HG02678 (cell line): ENCODE measurements around the gene HOXA5.

Source experiments
- ATAC-seq: cut with Tn5 transposase; IDR thresholded peaks from one replicate; pipeline ENCODE4 v1.9.1; 2021; ENCODE audit warnings: mild to moderate bottlenecking, moderate library complexity; ENCODE audit not compliant: unreplicated experiment

Gene HOXA5

DNA sequence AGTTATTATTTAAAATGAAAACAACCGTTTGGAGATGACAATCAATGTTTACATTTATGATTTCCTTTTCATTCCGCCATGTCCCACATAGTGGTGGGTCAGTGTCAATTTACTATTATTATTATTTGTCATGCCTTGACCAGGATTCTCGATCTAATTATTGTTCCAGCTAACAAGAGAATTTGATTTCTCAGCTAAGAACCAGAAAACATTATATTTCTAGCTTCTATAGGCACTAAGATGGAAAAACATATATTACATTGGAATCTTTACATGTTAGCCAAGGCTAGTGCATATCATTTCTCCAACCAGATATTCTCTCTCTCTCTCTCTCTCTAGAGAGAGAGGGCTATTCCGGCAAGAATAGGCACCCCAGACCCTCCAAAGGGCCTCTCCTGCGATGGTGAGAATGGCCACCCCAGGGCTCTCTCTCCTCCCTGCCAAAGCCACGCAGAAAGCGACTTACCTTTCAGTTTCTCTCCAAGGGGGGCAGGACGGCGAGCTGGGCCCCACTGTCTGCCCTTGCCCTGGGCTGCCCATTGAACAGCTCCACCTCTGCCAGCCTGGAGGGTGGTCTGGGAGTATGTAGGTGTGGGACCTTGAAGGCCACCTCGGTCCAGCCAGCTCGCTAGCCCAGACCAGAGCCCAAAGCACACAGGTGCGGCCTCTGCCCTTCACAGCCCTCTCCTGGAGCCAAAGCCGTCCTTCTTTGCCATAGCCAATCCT lies 6.5 kb upstream of the HOXA5 start:
- no peak for ATAC-seq

DNA sequence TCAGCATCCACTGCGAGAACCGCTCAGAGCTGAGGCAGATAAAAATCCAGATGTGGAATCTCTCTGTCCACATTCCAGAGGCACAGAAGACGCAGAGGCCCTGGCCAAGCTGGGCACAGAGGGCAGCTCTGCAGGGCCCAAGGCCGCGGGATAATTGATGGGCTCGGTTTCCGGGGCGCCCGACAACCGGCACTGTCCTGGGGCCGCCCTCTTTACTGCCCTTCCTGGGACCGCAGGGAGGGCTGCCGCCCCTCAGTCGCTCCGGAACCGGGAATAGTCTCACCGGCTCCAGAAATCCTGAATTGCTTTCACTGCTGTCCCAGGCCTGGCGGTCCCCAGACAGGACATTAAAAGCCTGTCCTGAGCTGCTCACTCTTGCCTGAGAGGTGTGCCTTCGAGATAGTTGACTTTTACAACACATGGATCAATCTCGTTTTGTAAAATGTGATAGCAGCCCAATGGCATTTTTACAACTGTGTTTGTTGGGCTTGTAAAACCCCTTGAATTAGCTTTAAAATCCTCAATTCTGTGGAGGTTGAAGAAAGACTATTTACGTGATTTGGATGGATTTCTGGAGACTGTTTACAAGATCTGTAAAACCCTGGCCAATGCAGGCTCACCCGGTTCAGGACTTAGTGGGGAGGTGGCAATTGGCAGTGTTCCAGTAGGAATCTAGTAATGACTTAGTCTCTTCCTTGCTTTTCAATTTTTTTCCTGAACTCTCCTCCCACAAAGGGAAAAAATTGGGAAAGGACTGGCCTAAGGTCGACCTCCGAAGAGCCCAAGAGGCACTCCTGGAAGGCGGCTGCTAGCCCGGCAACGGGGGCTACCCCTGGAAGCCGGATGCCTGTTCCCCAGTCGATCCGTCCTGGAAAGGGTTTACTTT lies 5.5 kb upstream of the HOXA5 start:
- no peak for ATAC-seq

DNA sequence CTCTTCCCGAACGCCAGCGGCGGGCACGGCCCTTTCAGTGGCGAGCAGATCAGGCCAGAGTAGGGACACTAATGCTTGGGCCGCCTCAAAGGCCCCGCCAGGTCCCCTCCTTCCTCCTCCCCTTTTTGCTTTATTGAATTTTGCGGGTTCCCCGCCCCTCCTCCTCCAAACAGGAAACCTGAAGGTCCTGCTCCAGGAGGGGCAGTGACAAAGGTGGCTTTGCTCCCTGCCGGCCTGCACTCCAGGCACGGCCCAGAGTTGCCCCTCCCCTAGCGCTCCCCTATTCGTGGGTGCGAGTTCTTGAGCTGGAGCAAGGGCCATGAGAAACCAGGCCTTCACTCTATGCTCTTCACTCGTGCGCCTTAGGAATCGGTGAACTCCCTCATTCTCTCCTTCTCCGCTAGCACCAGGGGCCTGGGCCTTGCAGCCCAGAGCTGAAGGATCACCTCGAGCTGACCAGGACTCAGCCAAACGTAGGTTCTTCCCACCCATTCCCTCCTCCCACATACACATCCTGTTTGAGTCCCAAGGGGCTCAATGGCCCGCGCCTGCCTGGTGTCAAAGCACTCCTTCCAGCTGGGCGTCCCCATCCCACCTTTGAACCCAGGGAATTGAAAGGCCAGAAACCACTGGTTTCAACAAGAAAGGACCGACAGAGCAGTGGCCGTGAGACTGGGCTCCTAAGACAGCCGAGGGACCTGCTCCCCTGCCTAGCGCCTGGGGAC lies 4.7 kb upstream of the HOXA5 start:
- no peak for ATAC-seq

DNA sequence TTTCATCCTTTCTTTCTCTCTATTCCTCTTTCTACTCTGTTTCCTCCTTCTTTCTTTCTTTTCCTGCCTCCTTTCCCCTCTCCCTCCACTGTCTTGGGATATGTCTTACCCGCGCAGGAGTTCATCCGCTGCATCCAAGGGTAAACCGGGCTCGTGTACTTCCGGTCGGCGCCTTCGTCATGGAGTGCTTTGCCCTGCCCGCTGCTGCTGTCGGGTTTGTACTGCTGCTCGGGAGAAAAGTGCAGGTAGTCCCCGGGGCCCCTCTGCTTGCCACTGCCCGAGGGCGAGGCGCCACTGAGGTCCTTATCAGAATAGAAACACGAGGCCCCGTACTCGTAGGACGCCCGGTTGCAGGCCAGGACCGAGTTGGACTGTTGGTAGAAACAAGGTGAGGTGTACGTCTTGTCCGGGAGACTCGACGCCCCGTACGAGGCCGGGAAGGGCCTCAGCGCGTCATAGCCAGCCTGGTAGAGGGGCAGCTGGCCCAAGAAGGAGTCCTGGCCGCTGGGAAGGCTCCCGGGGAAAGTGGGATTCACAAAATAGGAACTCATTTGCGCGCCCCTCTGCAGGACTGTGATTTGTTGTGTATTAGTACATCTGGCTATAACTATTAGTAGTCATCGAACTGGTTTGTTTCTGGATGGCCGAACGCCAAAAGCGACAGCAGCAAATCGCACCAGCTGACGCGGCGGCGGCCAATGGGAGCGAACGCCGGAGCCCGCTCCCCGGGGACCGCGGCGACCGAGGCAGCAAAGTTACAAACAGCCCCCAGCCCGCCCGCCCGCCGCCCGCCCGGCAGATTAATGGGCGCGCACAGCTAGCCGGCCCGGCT lies 3.9 kb upstream of the HOXA5 start, which contains the start of gene HOXA6:
Gene HOXA6, minus strand, starts transcription at position 576 of the 832 bp plus-strand sequence. Its CDS starts 25 bp downstream, at position 551.
- no peak for ATAC-seq

DNA sequence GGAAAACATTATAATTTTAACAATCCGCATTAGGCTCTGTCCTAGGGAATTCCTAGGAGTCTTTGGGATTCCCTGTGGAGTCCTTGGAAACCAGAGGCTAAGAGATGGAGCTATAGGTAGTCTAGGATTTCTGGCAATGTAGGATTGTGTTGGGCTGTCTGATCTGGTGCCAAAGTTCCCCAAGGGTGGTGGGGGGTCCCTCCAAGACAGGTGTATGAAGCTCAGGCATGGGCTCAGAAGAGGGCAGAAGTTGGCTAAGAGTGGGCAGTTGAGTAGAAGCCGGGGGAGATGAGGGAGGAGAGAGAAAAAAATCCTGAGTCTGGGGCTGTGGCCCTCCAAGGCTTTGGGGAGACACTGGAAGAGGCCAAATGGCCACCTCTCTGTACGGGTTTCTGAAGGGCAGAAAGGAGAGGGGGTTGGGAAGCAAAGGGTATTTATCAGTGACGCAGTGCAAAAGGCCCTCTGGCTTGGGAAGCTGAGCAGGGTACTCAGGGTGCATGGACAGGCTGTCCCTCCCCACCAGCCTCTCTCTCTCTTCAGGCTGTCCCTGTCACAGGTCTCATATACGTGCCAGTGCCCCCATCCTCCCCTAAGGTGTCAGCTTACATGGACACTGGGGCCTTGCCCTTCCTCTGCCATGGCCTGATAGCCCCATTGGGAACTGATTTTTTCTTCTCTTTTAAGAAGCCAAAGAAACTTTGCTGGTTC lies 3.2 kb upstream of the HOXA5 start:
- ATAC-seq: no peak

DNA sequence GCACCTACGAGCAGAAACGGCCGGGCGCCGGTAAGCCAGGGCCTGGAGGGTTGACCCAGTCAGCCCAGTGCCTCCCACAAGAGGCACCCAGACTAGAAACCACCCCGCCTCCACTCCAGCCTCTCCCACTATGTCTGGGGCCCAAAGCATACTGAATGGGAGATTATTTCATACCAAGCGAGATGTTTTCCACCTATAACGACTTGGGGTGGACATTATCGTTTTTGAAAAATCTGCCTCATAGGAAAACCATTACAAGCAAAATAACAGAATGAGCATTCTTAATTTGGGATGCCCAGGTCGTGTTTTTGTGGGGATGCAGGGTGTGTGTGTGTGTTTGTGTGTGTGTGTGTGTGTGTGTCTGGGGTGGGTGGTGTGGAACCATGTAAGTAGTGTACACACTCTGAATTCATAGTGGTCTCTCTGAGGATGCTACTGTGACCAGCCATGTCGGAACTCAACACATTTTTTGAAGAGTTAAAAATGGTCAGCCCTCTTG lies 2.5 kb upstream of the HOXA5 start:
- ATAC-seq: no peak

DNA sequence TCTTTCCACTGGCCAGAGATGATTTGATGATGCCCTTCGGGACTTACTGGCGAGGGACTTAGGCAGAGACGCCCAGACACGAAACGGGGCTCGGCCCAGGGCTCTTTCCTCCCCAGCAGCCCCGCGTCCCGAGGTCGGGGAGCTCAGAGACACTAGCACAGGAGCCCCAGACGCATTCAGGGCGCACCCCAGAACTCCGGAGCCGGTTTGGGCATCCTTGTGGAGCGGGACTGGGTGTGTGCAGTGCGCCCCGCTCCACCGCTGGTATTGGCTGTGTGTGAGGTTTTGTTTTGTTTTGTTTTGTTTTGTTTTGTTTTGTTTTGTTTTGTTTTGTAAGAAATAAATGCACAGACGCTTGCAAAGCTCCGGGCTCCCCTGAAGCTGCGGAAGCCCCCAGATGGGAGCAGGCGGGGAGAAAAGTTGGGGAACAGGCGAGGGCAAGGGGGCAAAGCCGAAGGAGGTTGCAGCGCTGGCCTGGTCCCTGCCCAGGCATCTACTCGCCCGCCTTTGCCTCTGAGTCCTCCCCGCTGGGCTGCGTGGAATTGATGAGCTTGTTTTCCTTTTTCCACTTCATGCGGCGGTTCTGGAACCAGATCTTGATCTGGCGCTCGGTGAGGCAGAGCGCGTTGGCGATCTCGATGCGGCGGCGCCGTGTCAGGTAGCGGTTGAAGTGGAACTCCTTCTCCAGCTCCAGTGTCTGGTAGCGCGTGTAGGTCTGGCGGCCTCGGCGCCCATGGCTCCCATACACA lies 1.9 kb upstream of the HOXA5 start:
- ATAC-seq: no peak

DNA sequence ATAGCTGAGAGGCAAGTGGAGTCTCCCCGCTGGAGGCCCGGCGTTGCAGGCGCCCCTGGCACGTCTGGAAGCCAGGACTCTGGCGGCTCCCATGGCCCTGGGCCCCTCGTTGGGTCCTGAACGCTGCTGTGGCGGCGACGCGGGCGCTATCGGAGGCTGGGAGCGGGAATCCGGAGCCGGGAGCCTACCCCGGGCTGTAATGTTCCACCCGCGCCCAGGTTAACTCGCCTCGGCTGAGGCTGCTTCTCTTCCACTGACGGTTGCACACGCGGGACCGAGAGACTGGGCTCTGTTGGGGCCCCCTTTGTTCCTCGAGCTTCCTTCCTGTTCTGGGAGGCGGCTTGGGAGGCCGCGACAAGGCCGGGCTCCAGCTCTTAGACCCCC lies 1.3 kb upstream of the HOXA5 start:
- ATAC-seq: no peak

DNA sequence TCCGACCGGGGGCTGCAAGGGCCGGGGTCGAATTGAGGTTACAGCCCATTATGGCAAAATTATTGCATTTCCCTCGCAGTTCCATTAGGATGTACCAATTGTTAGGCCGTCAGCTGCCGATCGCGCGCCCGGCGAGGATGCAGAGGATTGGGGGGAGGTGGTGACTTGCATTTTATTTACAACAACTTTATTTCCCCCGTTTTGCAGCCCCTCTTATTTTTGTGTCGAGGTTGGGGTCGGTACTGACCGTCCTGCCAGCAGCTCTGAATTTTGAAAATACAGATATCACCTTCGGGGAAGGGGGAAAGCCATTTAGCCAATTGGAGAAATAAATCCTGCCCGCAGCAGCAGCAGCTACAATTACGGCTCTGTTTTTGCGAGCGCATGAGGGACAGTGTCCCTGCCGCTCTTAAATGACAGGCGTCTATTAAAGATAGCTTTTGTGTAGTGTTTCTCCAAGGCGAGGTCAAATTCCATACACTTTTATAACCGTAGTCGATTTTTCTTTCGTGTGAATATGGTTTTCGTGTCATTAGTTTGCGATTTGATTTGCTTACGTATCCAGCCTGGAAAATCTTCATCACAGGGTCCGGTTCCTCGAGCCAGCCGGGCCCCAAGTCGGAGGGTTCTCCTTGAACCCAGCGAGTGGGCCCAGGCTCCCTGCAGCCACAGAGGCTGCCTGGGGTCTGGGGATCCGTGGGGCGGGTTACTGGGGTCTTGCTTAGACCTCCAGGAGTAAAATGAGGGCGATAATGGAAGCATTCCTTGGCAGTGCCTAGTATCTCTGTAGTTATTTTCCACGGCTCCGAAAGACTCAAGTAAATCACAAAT lies 684 bp upstream of the HOXA5 start:
- ATAC-seq: no peak

DNA sequence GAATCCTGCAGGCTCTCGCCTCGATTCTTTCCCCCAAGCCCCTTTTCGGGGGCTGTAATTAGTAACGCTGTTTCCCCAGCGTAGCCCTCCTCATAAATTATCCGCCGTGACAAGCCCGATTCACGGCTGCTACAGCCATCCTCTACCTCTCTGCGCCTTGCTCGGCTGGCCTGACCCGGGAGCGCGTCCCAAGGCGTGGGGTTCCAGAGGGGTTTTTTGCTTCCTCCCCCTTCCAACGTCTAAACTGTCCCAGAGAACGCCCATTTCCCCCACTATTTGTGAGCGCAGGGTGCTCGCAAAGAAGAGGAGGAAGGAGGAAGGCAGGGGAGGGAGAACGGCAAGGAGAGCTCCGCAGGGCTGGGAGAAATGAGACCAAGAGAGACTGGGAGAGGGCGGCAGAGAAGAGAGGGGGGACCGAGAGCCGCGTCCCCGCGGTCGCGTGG lies 880 bp downstream of the HOXA5 start:
- ATAC-seq: no peak

DNA sequence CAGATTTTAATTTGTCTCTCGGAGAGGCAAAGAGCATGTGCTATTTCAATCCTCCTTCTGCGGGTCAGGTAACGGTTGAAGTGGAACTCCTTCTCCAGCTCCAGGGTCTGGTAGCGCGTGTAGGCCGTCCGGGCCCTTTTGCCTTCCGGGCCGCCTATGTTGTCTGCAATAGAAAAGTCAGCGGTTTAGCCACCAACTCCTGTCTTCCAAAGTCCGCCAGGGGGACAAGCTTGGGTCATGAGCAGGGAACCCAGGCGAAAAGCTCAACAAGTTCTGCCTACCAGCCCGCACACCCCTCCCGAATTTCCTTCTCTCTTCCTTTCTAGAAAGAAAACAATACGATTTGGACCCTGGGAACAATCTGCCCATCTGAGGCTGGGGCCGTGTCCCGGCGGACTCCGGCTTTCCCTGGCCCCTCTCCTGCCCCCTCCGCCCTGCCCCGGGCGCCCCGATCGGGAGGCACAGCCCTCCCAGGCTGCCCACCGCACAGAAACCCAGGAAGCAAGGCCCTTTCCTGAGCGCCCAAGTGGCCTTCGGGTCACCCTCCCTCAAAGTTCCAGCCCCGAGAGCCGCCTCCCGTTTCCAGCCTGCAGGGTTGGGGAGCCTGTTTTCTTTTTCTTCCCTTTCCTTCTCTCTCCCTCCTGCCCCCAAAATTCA lies 1.4 kb downstream of the HOXA5 start:
- ATAC-seq: no peak

DNA sequence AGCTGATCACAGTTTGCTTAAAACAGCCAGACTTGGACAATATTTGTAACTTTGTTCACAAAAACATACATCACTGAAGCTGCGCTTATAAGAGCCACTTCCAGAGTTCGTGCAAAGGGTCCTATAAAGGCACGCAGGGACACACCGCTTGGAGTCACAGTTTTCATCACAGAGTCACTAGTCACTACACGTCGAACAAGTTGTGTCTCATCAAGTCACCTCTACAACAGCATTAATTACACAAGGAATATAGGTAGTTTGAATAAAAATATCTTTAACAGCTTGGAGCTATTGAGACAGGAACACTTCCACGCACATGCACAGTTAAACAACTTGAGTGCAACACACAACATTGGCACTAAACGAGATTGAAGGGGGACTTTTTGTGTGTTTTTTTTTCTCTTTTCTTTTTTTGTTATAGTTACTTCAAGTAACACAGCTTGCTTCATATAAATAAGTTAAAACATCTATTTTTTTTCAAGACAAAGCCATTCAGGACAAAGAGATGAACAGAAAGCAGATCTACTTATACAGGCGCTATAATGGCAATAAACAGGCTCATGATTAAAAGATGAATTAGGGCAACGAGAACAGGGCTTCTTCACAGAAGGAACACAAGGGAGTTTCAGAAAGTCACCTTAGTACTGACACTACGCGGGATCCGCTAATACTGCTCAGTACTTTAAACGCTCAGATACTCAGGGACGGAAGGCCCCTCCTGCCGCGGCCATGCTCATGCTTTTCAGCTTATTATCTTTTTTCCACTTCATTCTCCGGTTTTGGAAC lies 2.2 kb downstream of the HOXA5 start:
- no peak for ATAC-seq

DNA sequence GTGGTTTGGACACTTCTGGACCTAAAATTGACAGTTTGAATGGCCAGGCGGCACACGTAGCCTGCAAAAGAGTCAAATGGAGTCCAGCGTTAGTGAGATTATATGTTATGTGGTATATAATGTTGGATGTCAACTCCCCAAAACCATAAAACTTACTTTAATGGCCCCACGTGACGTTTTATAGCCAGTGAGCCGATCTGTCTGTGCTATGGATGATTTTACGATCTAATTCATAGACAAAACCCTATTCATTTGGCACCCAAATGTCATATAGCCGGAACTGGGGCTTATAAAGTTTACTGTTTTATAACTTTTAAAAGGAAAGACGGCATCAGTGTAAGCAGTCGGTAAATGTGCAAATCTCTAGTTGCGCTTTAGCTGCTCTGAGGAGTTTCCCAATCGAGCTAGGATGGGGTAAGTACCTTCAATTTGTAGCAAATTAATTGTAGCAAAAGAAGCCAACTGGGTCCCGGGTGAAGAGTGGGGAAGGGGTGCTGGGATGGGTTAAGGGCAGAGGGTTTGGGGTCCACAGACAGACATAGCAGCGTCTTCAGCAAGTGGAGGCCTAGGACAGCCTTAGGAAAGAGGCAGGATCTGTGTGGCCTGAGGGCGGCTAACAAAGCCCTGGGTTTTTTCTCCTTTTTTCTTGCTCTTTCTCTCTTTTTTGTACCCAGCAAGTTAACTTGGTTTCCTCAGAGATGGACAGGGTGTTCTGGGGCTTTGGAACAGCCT lies 3.2 kb downstream of the HOXA5 start:
- no peak for ATAC-seq

DNA sequence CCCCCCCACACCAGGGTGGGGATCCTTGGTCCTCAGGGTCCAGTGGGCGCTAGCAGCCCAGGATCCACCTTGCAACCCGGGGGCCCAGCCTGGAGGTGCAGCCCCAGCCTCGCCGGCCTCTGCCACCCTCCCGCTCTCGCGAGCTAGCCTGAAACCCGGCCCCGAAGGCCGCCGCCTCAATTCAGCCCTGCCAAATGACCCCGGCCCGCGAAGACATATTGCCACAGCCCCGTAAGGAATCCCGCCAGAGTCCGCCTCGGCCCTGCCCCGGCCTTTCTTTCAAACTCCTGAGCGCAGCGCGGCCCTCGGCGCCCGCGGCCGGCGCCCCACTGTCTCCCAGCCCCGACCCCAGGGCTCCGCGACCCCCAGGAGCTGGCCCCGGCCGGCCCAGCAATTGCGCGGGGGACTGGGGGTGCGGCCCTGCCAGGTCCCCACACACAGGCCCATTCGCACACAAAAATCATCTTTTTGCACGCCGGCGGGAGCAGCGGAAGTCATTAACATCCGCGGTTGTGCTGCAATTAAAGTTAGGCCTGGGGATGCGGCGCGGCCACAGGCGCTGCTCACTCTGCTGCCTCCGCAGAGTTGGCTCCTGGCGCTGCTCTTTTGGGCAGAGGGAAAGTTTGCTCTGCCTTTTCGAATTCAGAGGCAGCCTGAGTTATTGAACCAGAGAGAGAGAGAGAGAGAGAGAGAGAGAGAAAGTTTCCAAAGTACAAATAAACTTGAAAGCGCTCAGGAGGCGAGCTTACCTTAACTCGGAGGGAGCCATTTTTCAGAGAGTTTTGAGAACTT lies 4.0 kb downstream of the HOXA5 start:
- no peak for ATAC-seq

DNA sequence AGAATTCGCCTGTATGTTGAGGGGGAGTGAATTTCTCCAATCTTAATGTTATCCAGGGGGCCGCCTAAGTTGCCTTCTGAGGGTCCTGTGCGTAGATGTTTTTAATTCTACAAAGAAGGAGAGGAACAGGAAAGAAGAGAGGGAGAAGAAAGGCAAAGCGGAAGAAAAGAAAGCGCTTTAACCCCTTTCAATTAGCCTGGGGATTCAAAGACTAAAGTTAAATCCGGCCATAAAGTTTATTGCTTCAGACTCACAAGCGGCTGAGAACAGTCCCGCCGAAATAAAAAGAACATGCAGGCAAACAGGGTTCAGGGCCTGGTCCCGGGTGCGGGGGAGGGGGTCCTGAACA lies 4.5 kb downstream of the HOXA5 start:
- ATAC-seq: no peak

DNA sequence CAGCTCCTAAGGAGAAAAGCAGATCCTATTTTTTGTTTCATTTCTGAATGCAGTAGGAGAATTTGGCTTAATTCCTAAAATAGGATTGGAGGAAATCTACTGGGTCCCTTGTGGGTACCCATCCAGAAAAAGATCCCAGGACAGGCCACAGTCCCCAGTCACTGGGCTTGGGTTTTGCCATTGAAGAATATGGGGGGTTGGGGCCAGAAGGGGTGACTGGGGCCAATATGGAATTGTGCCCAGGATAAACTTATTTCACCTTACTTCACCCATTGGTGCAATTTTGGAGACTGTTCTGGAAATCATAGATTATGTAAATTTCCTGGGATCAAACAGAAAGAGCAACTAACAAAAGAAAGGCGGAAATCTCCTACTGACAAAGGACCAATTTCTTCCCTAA lies 5.0 kb downstream of the HOXA5 start:
- ATAC-seq: no peak
